Effector memory CD4-positive, alpha-beta T cell (primary cell): ENCODE results near the gene NPAS3.

Source experiments
- DNase-seq, 3 donors: peaks; one replicate each; pipeline ENCODE4 v3.0.0-alpha.2; 2020
- H3K27ac ChIP-seq: 2 replicates; pipeline ENCODE4 v1.7.0; 2013; ENCODE audit warnings: mild to moderate bottlenecking, low read length, moderate library complexity; ENCODE audit not compliant: insufficient read depth, poor library complexity, severe bottlenecking
- H3K27me3 ChIP-seq: replicated peaks from 2 replicates; pipeline ENCODE4 v1.7.0; 2013; ENCODE audit warnings: mild to moderate bottlenecking, low read length; ENCODE audit not compliant: insufficient read depth, control insufficient read depth, poor library complexity, severe bottlenecking
- H3K36me3 ChIP-seq: 2 replicates; pipeline ENCODE4 v1.7.0; 2013; ENCODE audit warnings: mild to moderate bottlenecking, low read length, moderate library complexity; ENCODE audit not compliant: control insufficient read depth, insufficient read depth
- H3K4me1 ChIP-seq: 2 replicates; pipeline ENCODE4 v1.7.0; 2013; ENCODE audit warnings: low read length, mild to moderate bottlenecking; ENCODE audit not compliant: control insufficient read depth, insufficient read depth, poor library complexity, severe bottlenecking
- H3K4me3 ChIP-seq: 2 replicates; pipeline ENCODE4 v1.7.0; 2013; ENCODE audit warnings: low read length, low read depth, mild to moderate bottlenecking; ENCODE audit not compliant: insufficient read depth, poor library complexity, severe bottlenecking
- H3K9me3 ChIP-seq: 2 replicates; pipeline ENCODE4 v1.7.0; 2013; ENCODE audit warnings: mild to moderate bottlenecking, low read length, moderate library complexity; ENCODE audit not compliant: control insufficient read depth

Gene NPAS3

DNA sequence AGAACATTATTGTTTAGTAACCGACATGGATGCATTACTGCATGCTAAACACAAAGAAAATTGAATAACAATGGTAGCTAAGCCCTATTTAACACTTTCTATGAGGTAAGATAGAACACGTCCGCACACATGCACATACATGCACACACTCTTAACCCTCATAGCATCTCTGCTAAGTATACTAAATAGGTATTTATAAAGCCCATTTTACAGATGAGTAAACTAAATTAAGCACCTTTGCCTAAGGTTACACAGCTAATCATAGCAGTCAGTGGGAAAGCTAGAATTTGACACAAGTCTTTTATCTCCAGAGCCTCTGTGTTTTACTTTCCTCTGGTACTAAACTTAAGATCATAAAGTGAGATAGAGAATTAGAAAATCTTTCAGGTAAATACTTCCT, 577.2 kb downstream of the NPAS3 start:
- Histone ChIP-seq H3K9me3 (no peaks in the 10 kb centered on the region), H3K36me3 (no peaks in the 10 kb centered on the region), H3K4me1 (no peaks in the 10 kb centered on the region), H3K4me3 (no peak overlapping the region), H3K27ac (no peak overlapping the region), H3K27me3 (no peaks in the 10 kb centered on the region)
- no peak for DNase-seq

GRCh38 chr14:33516898-33517436, 578.3 kb downstream of the NPAS3 start:
- Histone ChIP-seq H3K9me3 (no peaks in the 10 kb centered on the region), H3K36me3 (no peaks in the 10 kb centered on the region), H3K27ac (no peak overlapping the region), H3K4me3 (no peak overlapping the region), H3K4me1 (no peaks in the 10 kb centered on the region), H3K27me3 (no peaks in the 10 kb centered on the region)
- no peak for DNase-seq

- Histone ChIP-seq H3K27me3 (no peaks in the 10 kb centered on the region), H3K27ac (no peak overlapping the region), H3K4me1 (no peaks in the 10 kb centered on the region), H3K9me3 (no peaks in the 10 kb centered on the region), H3K4me3 (no peak overlapping the region), H3K36me3 (no peaks in the 10 kb centered on the region)
- DNase-seq: no peak
These were observed 582.5 kb downstream of the NPAS3 start for GRCh38 chr14:33521192-33521591.

DNA sequence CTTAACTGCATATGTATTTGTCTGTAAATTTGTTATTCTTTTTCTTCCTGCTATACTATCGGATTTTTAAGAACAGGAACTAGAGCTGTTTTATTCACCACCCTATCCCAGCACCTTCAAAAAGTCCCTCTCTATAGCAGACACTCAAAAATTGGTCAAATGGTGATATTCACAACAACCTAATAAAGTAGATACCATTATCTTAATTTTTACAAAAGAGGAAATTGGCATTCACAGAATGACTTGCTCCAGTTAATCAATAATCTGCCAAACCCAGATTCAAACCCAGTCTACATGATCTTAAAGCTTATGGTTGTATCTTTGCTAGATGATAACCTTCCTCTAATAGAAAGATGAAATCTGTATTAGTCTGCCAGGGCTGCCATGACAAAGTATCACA, 585.6 kb downstream of the NPAS3 start:
- Histone ChIP-seq H3K27ac (no peak overlapping the region), H3K36me3 (no peaks in the 10 kb centered on the region), H3K4me3 (no peak overlapping the region), H3K4me1 (no peaks in the 10 kb centered on the region), H3K27me3 (no peaks in the 10 kb centered on the region), H3K9me3 (no peaks in the 10 kb centered on the region)
- no peak for DNase-seq

GRCh38 chr14:33525626-33526025, 586.9 kb downstream of the NPAS3 start:
- no peak for DNase-seq
- H3K4me3 ChIP-seq: no peak overlapping the region
- H3K36me3 ChIP-seq: no peaks in the 10 kb centered on the region
- H3K4me1 ChIP-seq: no peaks in the 10 kb centered on the region
- no peak overlapping the region for H3K27ac ChIP-seq
- H3K27me3 ChIP-seq: no peaks in the 10 kb centered on the region
- H3K9me3 ChIP-seq: no peaks in the 10 kb centered on the region

GRCh38 chr14:33527023-33527634, 588.5 kb downstream of the NPAS3 start:
- Histone ChIP-seq H3K4me1 (no peaks in the 10 kb centered on the region), H3K4me3 (no peak overlapping the region), H3K9me3 (no peaks in the 10 kb centered on the region), H3K27me3 (no peaks in the 10 kb centered on the region), H3K27ac (no peak overlapping the region), H3K36me3 (no peaks in the 10 kb centered on the region)
- DNase-seq: no peak

DNA sequence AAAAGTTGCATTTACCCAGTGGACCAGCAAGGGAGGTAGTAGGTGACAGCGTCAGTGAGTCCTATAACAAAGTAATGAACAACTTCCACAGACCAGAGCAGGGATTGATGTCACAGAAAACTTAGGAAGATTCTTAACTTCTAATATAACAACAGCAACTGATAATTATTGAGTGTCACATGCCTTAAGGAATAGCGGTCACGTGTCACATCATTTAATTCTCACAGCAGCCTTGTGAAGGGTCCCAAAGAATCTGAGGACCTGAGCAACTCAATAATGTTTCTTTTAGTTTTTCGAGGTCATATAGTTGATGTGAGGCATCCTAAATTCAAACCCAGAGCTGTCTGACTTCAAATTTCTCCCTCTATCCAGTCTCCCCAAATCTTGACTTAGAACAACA, 590.0 kb downstream of the NPAS3 start:
- Histone ChIP-seq H3K4me3 (no peak overlapping the region), H3K27me3 (no peaks in the 10 kb centered on the region), H3K36me3 (no peaks in the 10 kb centered on the region), H3K27ac (no peak overlapping the region), H3K4me1 (no peaks in the 10 kb centered on the region), H3K9me3 (no peaks in the 10 kb centered on the region)
- no peak for DNase-seq

- Histone ChIP-seq H3K27ac (no peak overlapping the region), H3K9me3 (no peaks in the 10 kb centered on the region), H3K27me3 (no peaks in the 10 kb centered on the region), H3K4me1 (no peaks in the 10 kb centered on the region), H3K36me3 (no peaks in the 10 kb centered on the region), H3K4me3 (no peak overlapping the region)
- DNase-seq: no peak
These were observed 591.4 kb downstream of the NPAS3 start for GRCh38 chr14:33529787-33530757.

- H3K27ac ChIP-seq: no peak overlapping the region
- H3K9me3 ChIP-seq: no peaks in the 10 kb centered on the region
- H3K4me1 ChIP-seq: no peaks in the 10 kb centered on the region
- no peaks in the 10 kb centered on the region for H3K27me3 ChIP-seq
- no peak for DNase-seq
- no peaks in the 10 kb centered on the region for H3K36me3 ChIP-seq
- no peak overlapping the region for H3K4me3 ChIP-seq
These were observed 593.9 kb downstream of the NPAS3 start for GRCh38 chr14:33532553-33532952.

- no peaks in the 10 kb centered on the region for H3K9me3 ChIP-seq
- H3K4me1 ChIP-seq: no peaks in the 10 kb centered on the region
- no peak for DNase-seq
- H3K4me3 ChIP-seq: no peak overlapping the region
- no peaks in the 10 kb centered on the region for H3K36me3 ChIP-seq
- H3K27ac ChIP-seq: no peak overlapping the region
- no peaks in the 10 kb centered on the region for H3K27me3 ChIP-seq
These were observed 595.4 kb downstream of the NPAS3 start for GRCh38 chr14:33534104-33534503.
